HCT116 (cell line): Measurements from ENCODE around the gene CCP110. TPM values are rescaled to one million over a fixed set of nuclear protein-coding genes. Genes with fewer than 3 reads are reported as not detected.

Experiments used
- ATAC-seq: fragments of 200-7000 bp; cut with Tn5 transposase; 2 replicates; pipeline ENCODE4 v1.9.1; 2020; ENCODE audit warnings: mild to moderate bottlenecking, moderate library complexity
- BruUV-seq: library from RNA; stranded (reverse); fragments of 400-500 nt; replicated peaks from 2 replicates; lab custom pipeline; 2021; lab: Mats Ljungman, UMichigan
- CTCF ChIA-PET: fragments of 300-600 bp; sonication (Branson Sonifier 250); formaldehyde crosslinking; loops from one replicate; lab custom pipeline; 2021; ENCODE audit warnings: antibody characterized with exemption; lab: Charles Lee
- POLR2A ChIA-PET: fragments of 300-600, 350-600 bp; sonication (Branson Sonifier 250); formaldehyde crosslinking; loops from one replicate; lab custom pipeline; 2021; ENCODE audit warnings: antibody characterized with exemption; lab: Charles Lee
- RAD21 ChIA-PET, 2 experiments: fragments of 300-600 bp; sonication (Branson Sonifier 250); formaldehyde crosslinking; loops; one replicate each; lab custom pipeline; 2023; ENCODE audit warnings: low total read pairs in 2 of 2; ENCODE audit not compliant: uncharacterized antibody in 2 of 2, unreplicated experiment in 2 of 2, low non-redundant PET in 1 of 2; lab: Charles Lee
- DNase-seq: peaks from one replicate; pipeline ENCODE4 v3.0.0-alpha.2; 2010; ENCODE audit warnings: low read depth, low spot score
- H2AFZ ChIP-seq: fragments of 200-600 bp; shearing (Covaris generic), sonication (generic); 2 replicates; pipeline ENCODE4 v1.6.1; 2017; ENCODE audit warnings: low read depth, mixed run types, mixed read lengths, antibody characterized with exemption, low read length; ENCODE audit not compliant: poor library complexity, severe bottlenecking
- H3K27ac ChIP-seq: 2 replicates; pipeline ENCODE4 v1.5.1; 2012; ENCODE audit warnings: low read depth, low read length
- H3K27me3 ChIP-seq: fragments of 200-600 bp; sonication (generic); 2 replicates; pipeline ENCODE4 v1.6.1; 2016; ENCODE audit warnings: mixed run types, low read length, mixed read lengths; ENCODE audit not compliant: insufficient read depth
- H3K36me3 ChIP-seq, 2 experiments: fragments of 200-500 bp in 1 of 2; fragments of 200-600 bp in 1 of 2; sonication (Bioruptor generic) in 1 of 2; sonication (generic) in 1 of 2; 2 replicates each; pipeline versions ENCODE4 v1.5.1 to v1.6.1; 2014 to 2016; ENCODE audit warnings: low read length in 2 of 2, inconsistent platforms in 1 of 2, mixed read lengths in 1 of 2, mixed run types in 1 of 2; ENCODE audit not compliant: insufficient read depth in 2 of 2, control insufficient read depth in 1 of 2
- H3K4me1 ChIP-seq, 2 experiments: fragments of 200-600 bp in 1 of 2; sonication (generic) in 1 of 2; 2 replicates each; pipeline versions ENCODE4 v1.5.1 to v1.6.1; 2012 to 2017; ENCODE audit warnings: low read length in 2 of 2, inconsistent platforms in 1 of 2, mild to moderate bottlenecking in 1 of 2, mixed read lengths in 1 of 2, mixed run types in 1 of 2, moderate library complexity in 1 of 2; ENCODE audit not compliant: insufficient read depth in 2 of 2, control insufficient read depth in 1 of 2
- H3K4me2 ChIP-seq: fragments of 200-600 bp; sonication (generic); 2 replicates; pipeline ENCODE4 v1.6.1; 2017; ENCODE audit warnings: mixed run types, low read length, mixed read lengths
- H3K4me3 ChIP-seq, 2 experiments: fragments of 200-600 bp in 1 of 2; sonication (generic) in 1 of 2; replicated peaks in 1 of 2; 2 replicates each; pipeline ENCODE4 v1.5.1; 2011 to 2016; ENCODE audit warnings: low read length in 2 of 2, control low read depth in 1 of 2, low read depth in 1 of 2, mild to moderate bottlenecking in 1 of 2, mixed read lengths in 1 of 2, mixed run types in 1 of 2
- H3K79me2 ChIP-seq: fragments of 200-600 bp; sonication (generic); 2 replicates; pipeline ENCODE4 v1.6.1; 2017; ENCODE audit warnings: mild to moderate bottlenecking, mixed run types, low read length, moderate library complexity, mixed read lengths; ENCODE audit not compliant: insufficient read depth
- H3K9ac ChIP-seq: fragments of 200-600 bp; sonication (generic); 2 replicates; pipeline ENCODE4 v1.6.1; 2016; ENCODE audit warnings: low read length, mixed read lengths
- H3K9me2 ChIP-seq: fragments of 200-600 bp; sonication (generic), shearing (Covaris generic); 2 replicates; pipeline ENCODE4 v1.6.1; 2017; ENCODE audit warnings: mixed run types, mild to moderate bottlenecking, moderate library complexity; ENCODE audit not compliant: insufficient read depth
- H3K9me3 ChIP-seq, 2 experiments: fragments of 200-500 bp in 1 of 2; fragments of 200-600 bp in 1 of 2; sonication (Bioruptor generic) in 1 of 2; sonication (generic) in 1 of 2; 2 replicates each; pipeline ENCODE4 v1.6.1; 2014 to 2017; ENCODE audit warnings: low read length in 2 of 2, mixed read lengths in 2 of 2, inconsistent platforms in 1 of 2, low read depth in 1 of 2, mild to moderate bottlenecking in 1 of 2, mixed run types in 1 of 2, moderate library complexity in 1 of 2; ENCODE audit not compliant: control insufficient read depth in 1 of 2, insufficient read depth in 1 of 2
- H4K20me1 ChIP-seq: fragments of 200-600 bp; sonication (generic), shearing (Covaris generic); 2 replicates; pipeline ENCODE4 v1.6.1; 2017; ENCODE audit warnings: mixed run types, mild to moderate bottlenecking, moderate library complexity; ENCODE audit not compliant: insufficient read depth
- ATF3 ChIP-seq: IDR thresholded peaks from 2 replicates; pipeline ENCODE4 v1.6.1; 2012
- CEBPB ChIP-seq: IDR thresholded peaks from 2 replicates; pipeline ENCODE4 v1.6.1; 2012; ENCODE audit warnings: low read depth
- EGR1 ChIP-seq: IDR thresholded peaks from 2 replicates; pipeline ENCODE4 v1.6.1; 2012; ENCODE audit warnings: low read depth
- ELF1 ChIP-seq: IDR thresholded peaks from 2 replicates; pipeline ENCODE4 v1.6.1; 2012; ENCODE audit warnings: low read depth, borderline replicate concordance
- EZH2 ChIP-seq: fragments of 200-600 bp; sonication (generic); IDR thresholded peaks from 2 replicates; pipeline ENCODE4 v1.6.1; 2017; ENCODE audit warnings: antibody characterized with exemption, mixed run types
- FOSL1 ChIP-seq: IDR thresholded peaks from 2 replicates; pipeline ENCODE4 v1.6.1; 2012; ENCODE audit warnings: low read depth
- JUND ChIP-seq: IDR thresholded peaks from 2 replicates; pipeline ENCODE4 v1.6.1; 2012
- MAX ChIP-seq: IDR thresholded peaks from 2 replicates; pipeline ENCODE4 v1.6.1; 2012
- POLR2AphosphoS5 ChIP-seq: IDR thresholded peaks from 2 replicates; pipeline ENCODE4 v1.6.1; 2011; ENCODE audit warnings: mild to moderate bottlenecking, low read depth, low read length, moderate library complexity
- SIN3A ChIP-seq: IDR thresholded peaks from 2 replicates; pipeline ENCODE4 v1.6.1; 2012; ENCODE audit warnings: low read depth
- ZFX ChIP-seq: fragments of 450-650 bp; IDR thresholded peaks from 2 replicates; pipeline ENCODE4 v1.6.1; 2017
- ZNF274 ChIP-seq: fragments of 200-500 bp; sonication (Bioruptor generic); IDR thresholded peaks from 2 replicates; pipeline ENCODE4 v1.6.1; 2014; ENCODE audit warnings: mild to moderate bottlenecking, low read depth, low read length, inconsistent platforms
- intact Hi-C: fragments of 100-400 bp; cut with micrococcal nuclease; formaldehyde crosslinking; loops from 2 replicates; pipeline ENCODE4 v1.10.0; 2022
- total RNA-seq: library from RNA; stranded (reverse); gene quantifications from one replicate; pipeline ENCODE4 v1.2.1, GENCODE V29; 2021; ENCODE audit not compliant: unreplicated experiment

CCP110 gene
- total RNA-seq, 1 experiment from 2014 or later: 21.4 TPM

- Histone ChIP-seq H4K20me1 (no peaks in the 10 kb centered on the region), H2AFZ (peak overlapping the region; percentile 39), H3K9ac (no peak overlapping the region), H3K27me3 (no peaks in the 10 kb centered on the region), H3K79me2 (peaks cover 67% of the 10 kb centered on the region), H3K4me2 (peak overlapping the region; percentile 74), H3K27ac (peak overlapping the region; percentile 8; the same call in 1 of the 2 replicates), H3K4me3 (peak overlapping the region in 1 of 2 experiments; percentile 65; a peak in 2 of 4 replicates), H3K36me3 (0 out of 4 replicates have a peak, but pooled peaks cover 0 to 2% of the 10 kb centered on the region in 2 experiments), H3K9me2 (no peaks in the 10 kb centered on the region), H3K9me3 (no peaks in the 10 kb centered on the region), H3K4me1 (peaks cover 17 to 45% of the 10 kb centered on the region in 2 experiments)
- ATAC-seq (no peak), DNase-seq (no peak)
- RAD21 ChIA-PET: no interaction called here
- CTCF ChIA-PET: no interaction called here
- POLR2A ChIA-PET: interaction anchor here (0.9 kb wide), 1 partner anchor 33 kb away, joined by 3 read pairs; the partner anchor contains the start of gene VPS35L
- BruUV-seq: no TSS peak
- TF ChIP-seq EGR1: no peak
- no peak for TF ChIP-seq POLR2AphosphoS5
- no peak for TF ChIP-seq ZNF274
- no peak for TF ChIP-seq JUND
- no peak for TF ChIP-seq ELF1
- TF ChIP-seq FOSL1: no peak
- TF ChIP-seq MAX: no peak
- TF ChIP-seq ZFX: no peak
- no peak for TF ChIP-seq EZH2
- no peak for TF ChIP-seq CEBPB
- TF ChIP-seq SIN3A: no peak
- TF ChIP-seq ATF3: no peak
- intact Hi-C loops: loop anchor here (5.0 kb wide), 1 partner anchor 105 kb away; the partner anchor contains the start of gene TMC5
These were observed 1.4 kb upstream of the CCP110 start for GRCh38 chr16:19522397-19522732.

- Histone ChIP-seq H4K20me1 (no peaks in the 10 kb centered on the region), H3K4me2 (peak overlapping the region; percentile 74), H2AFZ (peak overlapping the region; percentile 39), H3K27me3 (no peaks in the 10 kb centered on the region), H3K9me3 (no peaks in the 10 kb centered on the region), H3K4me3 (no peak overlapping the region), H3K4me1 (peaks cover 17 to 41% of the 10 kb centered on the region in 2 experiments), H3K79me2 (peaks cover 68% of the 10 kb centered on the region), H3K27ac (no peak overlapping the region), H3K9me2 (no peaks in the 10 kb centered on the region), H3K36me3 (0 out of 4 replicates have a peak, but pooled peaks cover 0 to 1% of the 10 kb centered on the region in 2 experiments), H3K9ac (no peak overlapping the region)
- ChIA-PET CTCF (no interaction called here), POLR2A (no interaction called here), RAD21 (no interaction called here)
- DNase-seq (no peak), ATAC-seq (no peak)
- TF ChIP-seq ZFX (no peak), ELF1 (no peak), ATF3 (no peak)
- BruUV-seq: no TSS peak
- intact Hi-C loops: loop anchor here (5.0 kb wide), 1 partner anchor 105 kb away; the partner anchor contains the start of gene TMC5
These were observed 982 bp upstream of the CCP110 start for GRCh38 chr16:19522760-19523159.
